Panc1 (cell line): ENCODE results near the gene RBBP8.

Experiments
- POLR2AphosphoS5 ChIP-seq: IDR thresholded peaks from 2 replicates; pipeline ENCODE4 v1.6.1; 2012; ENCODE audit warnings: mild to moderate bottlenecking, low read depth, low read length, moderate library complexity
- TF ChIP-seq, protein P1 (sequence below): fragments of 450-650 bp; IDR thresholded peaks from 2 replicates; pipeline ENCODE4 v1.5.1; 2017; ENCODE audit warnings: mild to moderate bottlenecking

DNA sequence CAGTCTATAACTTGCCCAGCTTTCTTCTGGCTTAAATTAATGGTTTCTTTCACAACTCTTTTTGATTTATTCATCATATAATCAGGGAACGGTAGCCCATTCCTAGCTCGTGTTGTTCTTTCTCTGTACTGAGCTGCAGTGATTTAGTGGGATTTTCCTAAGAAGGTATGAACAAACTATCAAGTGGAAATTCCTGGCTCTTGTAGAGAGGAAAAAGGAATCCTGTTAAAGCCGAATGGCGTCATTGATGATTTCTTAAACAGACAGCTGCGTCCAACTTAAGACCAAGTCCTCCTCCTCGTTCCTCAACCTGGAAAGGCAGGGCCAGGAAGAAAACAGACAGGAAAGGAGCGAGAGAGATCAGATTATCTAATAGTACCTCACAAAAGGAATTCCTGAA is 132.9 kb downstream of the RBBP8 start:
- no peak for TF ChIP-seq POLR2AphosphoS5
- TF ChIP-seq, protein P1, sequence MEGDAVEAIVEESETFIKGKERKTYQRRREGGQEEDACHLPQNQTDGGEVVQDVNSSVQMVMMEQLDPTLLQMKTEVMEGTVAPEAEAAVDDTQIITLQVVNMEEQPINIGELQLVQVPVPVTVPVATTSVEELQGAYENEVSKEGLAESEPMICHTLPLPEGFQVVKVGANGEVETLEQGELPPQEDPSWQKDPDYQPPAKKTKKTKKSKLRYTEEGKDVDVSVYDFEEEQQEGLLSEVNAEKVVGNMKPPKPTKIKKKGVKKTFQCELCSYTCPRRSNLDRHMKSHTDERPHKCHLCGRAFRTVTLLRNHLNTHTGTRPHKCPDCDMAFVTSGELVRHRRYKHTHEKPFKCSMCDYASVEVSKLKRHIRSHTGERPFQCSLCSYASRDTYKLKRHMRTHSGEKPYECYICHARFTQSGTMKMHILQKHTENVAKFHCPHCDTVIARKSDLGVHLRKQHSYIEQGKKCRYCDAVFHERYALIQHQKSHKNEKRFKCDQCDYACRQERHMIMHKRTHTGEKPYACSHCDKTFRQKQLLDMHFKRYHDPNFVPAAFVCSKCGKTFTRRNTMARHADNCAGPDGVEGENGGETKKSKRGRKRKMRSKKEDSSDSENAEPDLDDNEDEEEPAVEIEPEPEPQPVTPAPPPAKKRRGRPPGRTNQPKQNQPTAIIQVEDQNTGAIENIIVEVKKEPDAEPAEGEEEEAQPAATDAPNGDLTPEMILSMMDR, result no peak
